Ovary (tissue), 3 donors: ENCODE data around the gene FHIP1B.

Experiments used
- EP300 ChIP-seq: sonication (generic); formaldehyde crosslinking; IDR thresholded peaks from one replicate; pipeline ENCODE4 v1.6.1; 2017; ENCODE audit warnings: antibody characterized with exemption
- POLR2A ChIP-seq: fragments of 450-650 bp; IDR thresholded peaks from one replicate; pipeline ENCODE4 v1.6.1; 2017; ENCODE audit warnings: antibody characterized with exemption, mild to moderate bottlenecking, moderate library complexity
- TF ChIP-seq, protein P1 (sequence below), 3 donors: fragments of 450-650 bp in 2 of 3; fragments of 200-600 bp in 1 of 3; IDR thresholded peaks; one replicate each; pipeline versions ENCODE4 v1.5.1 to v1.8.0; 2016 to 2022; ENCODE audit warnings: antibody characterized with exemption in 3 of 3, mild to moderate bottlenecking in 1 of 3
- donor health status: DM: no; HTN: no; CAD: no.

DNA sequence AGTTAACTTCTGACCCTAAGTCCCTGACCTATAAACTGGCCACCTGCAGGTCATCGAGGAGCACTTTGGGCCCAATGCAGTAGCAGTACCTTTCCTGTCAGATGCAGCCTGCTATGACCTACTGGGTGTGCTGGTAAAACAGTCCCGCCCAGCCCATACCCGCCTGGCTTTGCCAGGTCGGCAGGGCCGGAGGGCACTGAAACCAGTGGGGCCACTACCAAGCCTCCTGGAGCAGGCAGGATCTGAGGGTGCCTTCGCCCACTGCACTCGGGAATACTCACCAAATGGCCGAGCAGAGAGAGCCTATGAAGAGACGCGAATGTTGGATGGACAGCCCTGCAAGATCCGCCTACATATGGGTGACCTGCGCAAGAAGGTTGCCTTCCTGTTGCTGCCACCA lies 24.6 kb downstream of the FHIP1B start:
- TF ChIP-seq, protein P1, sequence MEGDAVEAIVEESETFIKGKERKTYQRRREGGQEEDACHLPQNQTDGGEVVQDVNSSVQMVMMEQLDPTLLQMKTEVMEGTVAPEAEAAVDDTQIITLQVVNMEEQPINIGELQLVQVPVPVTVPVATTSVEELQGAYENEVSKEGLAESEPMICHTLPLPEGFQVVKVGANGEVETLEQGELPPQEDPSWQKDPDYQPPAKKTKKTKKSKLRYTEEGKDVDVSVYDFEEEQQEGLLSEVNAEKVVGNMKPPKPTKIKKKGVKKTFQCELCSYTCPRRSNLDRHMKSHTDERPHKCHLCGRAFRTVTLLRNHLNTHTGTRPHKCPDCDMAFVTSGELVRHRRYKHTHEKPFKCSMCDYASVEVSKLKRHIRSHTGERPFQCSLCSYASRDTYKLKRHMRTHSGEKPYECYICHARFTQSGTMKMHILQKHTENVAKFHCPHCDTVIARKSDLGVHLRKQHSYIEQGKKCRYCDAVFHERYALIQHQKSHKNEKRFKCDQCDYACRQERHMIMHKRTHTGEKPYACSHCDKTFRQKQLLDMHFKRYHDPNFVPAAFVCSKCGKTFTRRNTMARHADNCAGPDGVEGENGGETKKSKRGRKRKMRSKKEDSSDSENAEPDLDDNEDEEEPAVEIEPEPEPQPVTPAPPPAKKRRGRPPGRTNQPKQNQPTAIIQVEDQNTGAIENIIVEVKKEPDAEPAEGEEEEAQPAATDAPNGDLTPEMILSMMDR (IDR thresholded peaks at IDR 0.05), result no peak
- no peak for TF ChIP-seq EP300
- no peak for TF ChIP-seq POLR2A
